ENCODE results near the gene PTCHD1.

DNA sequence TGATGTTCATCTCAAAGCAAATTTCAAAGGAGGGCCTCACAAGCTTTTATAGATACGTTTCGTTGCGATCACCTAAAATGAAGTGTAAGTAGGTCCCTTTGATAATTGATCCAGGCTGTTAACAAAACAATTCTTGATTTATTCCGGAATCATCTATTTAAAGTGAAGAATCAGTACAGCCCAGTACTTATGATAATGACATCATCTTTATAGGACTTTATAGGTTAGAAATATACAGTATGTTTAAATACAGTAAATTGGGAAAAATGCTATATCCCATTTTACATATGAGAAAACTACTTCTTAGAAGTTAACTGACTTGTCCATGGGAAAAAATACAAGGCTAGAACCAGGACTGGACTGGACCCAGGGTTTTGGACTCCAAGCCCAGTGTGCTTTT lies 3.7 kb downstream of the PTCHD1 start:
- TF ChIP-seq, protein P1, sequence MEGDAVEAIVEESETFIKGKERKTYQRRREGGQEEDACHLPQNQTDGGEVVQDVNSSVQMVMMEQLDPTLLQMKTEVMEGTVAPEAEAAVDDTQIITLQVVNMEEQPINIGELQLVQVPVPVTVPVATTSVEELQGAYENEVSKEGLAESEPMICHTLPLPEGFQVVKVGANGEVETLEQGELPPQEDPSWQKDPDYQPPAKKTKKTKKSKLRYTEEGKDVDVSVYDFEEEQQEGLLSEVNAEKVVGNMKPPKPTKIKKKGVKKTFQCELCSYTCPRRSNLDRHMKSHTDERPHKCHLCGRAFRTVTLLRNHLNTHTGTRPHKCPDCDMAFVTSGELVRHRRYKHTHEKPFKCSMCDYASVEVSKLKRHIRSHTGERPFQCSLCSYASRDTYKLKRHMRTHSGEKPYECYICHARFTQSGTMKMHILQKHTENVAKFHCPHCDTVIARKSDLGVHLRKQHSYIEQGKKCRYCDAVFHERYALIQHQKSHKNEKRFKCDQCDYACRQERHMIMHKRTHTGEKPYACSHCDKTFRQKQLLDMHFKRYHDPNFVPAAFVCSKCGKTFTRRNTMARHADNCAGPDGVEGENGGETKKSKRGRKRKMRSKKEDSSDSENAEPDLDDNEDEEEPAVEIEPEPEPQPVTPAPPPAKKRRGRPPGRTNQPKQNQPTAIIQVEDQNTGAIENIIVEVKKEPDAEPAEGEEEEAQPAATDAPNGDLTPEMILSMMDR (IDR thresholded peaks at IDR 0.05) = no peak
- no peak for TF ChIP-seq POLR2A (IDR thresholded peaks at IDR 0.05)

Measured in testis (tissue), 2 donors.